HG02623 (cell line): ENCODE measurements around the gene TSHR.

ENCODE experiments used
- ATAC-seq: cut with Tn5 transposase; IDR thresholded peaks from one replicate; pipeline ENCODE4 v1.9.1; 2021; ENCODE audit warnings: moderate library complexity; ENCODE audit not compliant: unreplicated experiment

TSHR gene

GRCh38 chr14:81127785-81128184 is 172.4 kb downstream of the TSHR start:
- no peak for ATAC-seq

- ATAC-seq, result no peak
Observed at GRCh38 chr14:81129242-81129641, 173.8 kb downstream of the TSHR start.

GRCh38 chr14:81132468-81132867 is 177.0 kb downstream of the TSHR start:
- no peak for ATAC-seq

- ATAC-seq, result no peak
Observed at GRCh38 chr14:81133400-81133799, 178.0 kb downstream of the TSHR start.

GRCh38 chr14:81137316-81137715 is 181.9 kb downstream of the TSHR start:
- ATAC-seq, result no peak

- ATAC-seq, result no peak
Observed at GRCh38 chr14:81138429-81138828, 183.0 kb downstream of the TSHR start.

- ATAC-seq, result no peak
Observed at GRCh38 chr14:81141426-81141825, 186.0 kb downstream of the TSHR start.

GRCh38 chr14:81143793-81144192 is 188.4 kb downstream of the TSHR start:
- no peak for ATAC-seq

GRCh38 chr14:81144824-81145603 is 189.6 kb downstream of the TSHR start:
- no peak for ATAC-seq

GRCh38 chr14:81147140-81147897 is 191.9 kb downstream of the TSHR start:
- peak; percentile 78 for ATAC-seq

- no peak for ATAC-seq
Observed at GRCh38 chr14:81148635-81149034, 193.2 kb downstream of the TSHR start.

GRCh38 chr14:81153187-81153586 is 197.8 kb downstream of the TSHR start:
- no peak for ATAC-seq

- ATAC-seq, result no peak
Observed at GRCh38 chr14:81157431-81157830, 202.0 kb downstream of the TSHR start.

GRCh38 chr14:81161088-81161487 is 205.7 kb downstream of the TSHR start:
- ATAC-seq, result no peak

- no peak for ATAC-seq
Observed at GRCh38 chr14:81161749-81162148, 206.3 kb downstream of the TSHR start.

- no peak for ATAC-seq
Observed at GRCh38 chr14:81162941-81163340, 207.5 kb downstream of the TSHR start.

GRCh38 chr14:81164167-81164774 is 208.8 kb downstream of the TSHR start:
- ATAC-seq, result peak; percentile 95

- ATAC-seq, result no peak
Observed at GRCh38 chr14:81165188-81165587, 209.8 kb downstream of the TSHR start.

- ATAC-seq, result no peak
Observed at GRCh38 chr14:81166121-81166520, 210.7 kb downstream of the TSHR start.

- no peak for ATAC-seq
Observed at GRCh38 chr14:81169267-81169666, 213.8 kb downstream of the TSHR start.

GRCh38 chr14:81169711-81170103 is 214.3 kb downstream of the TSHR start:
- peak; percentile 6 for ATAC-seq
